T-helper 1 cell treated with Interleukin-12 subunit alpha and Interleukin-12 subunit beta and Interleukin-4 antibody, amounts not matched to agents 30 ng/mL and 1 ng/mL, for 36 hours (primary cell): ENCODE results near the gene SMYD3. TPM values are rescaled to one million over a fixed set of nuclear protein-coding genes. Genes with fewer than 3 reads are reported as not detected.
"Not testable (repeated sequence)": the region's sequence is repeated elsewhere in the genome, so short reads cannot be mapped to it uniquely, and the experiment has no call there.

Experiments used
- intact Hi-C: fragments of 100-400 bp; cut with micrococcal nuclease; formaldehyde crosslinking; loops from one replicate; pipeline ENCODE4 v1.15.1; 2024
- total RNA-seq: library from RNA; stranded (reverse); gene quantifications from 2 replicates; pipeline ENCODE4 v1.2.3, GENCODE V29; 2022

The SMYD3 gene
- total RNA-seq, 1 donor from 2014 or later = 24.1 TPM

DNA sequence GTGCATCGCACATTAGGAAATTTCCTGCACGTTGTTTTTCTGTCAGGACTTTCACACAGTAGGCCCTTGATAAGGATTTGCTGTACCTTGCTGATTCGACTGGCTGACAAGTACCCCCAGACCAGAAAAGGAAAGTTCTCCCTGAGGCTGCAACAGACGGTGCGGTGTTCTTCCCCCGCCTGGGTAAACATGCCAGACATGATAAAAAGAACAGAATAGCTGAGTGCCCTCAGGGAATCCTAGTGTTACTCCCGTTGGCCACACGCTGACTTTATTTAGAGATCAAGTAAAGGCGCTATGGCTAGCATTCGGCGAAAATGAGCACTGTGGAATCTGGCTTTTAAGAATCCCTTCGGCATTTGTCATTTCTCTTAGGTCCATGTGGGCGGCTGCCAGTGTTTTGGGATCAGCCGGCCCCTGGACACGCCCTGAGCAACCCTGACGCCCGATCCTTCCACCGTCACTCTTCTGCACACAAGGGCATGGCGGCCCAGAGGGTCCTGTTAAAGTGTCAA, 744.6 kb downstream of the SMYD3 start:
- intact Hi-C loops = no loop called here

DNA sequence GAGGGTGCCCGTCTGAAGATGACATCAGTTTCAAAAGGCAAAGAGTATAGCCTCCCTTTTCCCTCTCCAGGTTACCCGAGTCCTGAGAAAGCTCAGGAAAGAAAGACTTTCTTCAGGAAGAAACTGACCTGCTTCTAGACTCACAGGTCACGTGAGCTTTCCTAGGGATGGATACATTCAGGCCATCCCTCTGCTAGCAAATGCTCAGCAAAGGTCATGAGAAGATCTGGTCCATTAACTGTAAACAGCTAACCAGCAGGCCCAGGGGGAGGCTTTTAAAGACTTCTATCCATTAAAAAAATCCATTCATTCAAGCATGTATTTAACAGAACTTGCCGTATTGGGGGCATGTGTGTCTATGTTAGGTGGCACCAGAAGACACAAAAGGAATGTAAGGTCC, 746.8 kb downstream of the SMYD3 start:
- intact Hi-C loops = no loop called here

DNA sequence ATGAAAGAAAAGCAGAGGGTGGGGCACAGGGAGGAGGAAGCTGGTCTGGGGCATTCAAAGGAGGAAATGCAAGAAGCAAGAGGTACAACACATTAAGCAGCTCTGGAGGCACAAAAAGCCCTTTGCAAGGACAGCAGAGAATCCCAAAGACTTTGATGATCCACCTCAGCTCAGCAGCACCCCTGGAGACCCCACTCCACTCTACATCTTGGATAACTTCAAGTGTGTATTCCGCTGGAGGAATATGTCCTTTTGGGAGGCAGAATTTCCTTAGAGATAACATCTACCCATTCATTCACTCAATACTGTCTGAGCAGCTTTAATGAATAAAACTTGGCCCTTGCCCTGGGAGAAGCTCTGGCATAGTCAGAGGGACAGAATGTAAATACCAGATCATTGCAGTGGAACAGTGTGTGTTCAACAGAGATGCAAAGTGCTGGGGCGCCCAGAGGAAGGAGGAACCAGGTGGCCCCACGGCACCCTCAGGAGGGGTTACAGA, 752.6 kb downstream of the SMYD3 start:
- intact Hi-C loops = no loop called here

DNA sequence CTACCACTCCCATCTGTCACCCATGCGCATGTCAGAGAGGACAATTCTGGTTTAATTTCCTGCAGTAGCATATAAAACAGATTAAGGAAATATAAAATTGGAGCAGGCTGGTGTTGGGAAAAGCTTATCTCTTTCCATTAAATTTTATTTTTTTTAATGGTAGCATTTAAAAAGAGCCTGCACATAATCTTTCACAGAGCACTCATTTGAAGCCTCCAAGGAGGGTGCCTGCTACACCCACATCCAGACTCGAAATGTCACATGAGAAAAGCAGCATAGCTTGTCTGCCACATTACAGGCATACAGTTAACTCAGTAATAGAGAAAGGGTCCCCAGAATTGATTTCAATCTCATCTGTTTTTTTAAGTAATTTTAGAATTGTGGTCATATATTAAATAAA, 753.3 kb downstream of the SMYD3 start:
- intact Hi-C loops = no loop called here

DNA sequence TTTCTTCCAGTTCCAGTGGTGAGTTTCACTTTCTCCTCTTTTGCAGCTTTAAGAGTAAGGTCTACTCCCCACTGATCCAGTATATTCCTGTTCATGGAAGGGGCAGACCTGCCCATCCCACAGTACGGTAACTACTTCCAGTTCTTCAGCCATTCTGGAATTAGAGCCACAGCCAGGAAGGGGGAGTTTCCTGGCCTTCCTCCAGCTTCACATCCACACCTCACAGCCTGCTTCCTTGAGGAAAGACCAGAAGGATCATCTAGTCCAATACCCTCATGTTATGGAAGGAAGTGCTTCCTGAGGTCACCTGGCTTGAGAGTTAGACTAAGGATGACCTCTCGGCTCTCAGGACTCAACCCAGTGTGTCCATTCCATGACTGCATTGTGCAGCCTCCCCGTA, 754.5 kb downstream of the SMYD3 start:
- intact Hi-C loops = no loop called here

DNA sequence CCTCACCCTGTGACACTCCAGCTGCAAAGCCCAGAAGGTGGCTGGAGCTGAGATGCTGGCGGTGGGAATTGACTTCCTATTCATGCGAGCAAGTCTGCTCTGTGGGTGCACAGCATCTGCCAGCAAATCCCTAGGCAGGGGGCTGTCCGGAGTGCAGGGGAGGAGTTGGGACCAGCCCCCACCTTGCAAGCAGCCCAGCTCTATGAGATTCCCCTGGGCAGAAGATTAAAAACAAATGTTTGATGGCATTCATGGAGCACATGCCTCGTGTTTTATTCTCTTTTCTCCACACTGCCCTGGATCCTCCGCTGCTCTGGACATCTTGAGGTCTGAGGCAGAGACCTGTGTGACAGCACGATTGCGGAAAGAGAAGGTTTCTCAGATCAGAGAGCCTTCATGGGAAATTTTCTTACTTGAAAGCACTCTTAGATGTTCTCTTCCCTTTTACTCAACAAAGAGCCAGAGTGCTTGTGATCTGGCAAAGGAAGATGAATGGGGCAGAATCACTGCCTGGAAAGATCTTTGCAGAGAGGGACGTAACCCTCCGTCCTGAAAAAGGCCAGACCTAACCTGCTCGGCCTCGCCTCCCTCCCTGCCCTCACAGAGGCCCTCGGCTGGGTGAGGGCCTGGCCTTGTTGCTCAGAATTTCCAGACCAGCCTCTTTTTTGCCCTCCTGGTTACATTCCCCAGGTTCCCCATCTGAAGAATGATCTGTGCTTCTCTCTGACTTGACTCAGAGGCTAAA, 755.2 kb downstream of the SMYD3 start:
- intact Hi-C loops = no loop called here

DNA sequence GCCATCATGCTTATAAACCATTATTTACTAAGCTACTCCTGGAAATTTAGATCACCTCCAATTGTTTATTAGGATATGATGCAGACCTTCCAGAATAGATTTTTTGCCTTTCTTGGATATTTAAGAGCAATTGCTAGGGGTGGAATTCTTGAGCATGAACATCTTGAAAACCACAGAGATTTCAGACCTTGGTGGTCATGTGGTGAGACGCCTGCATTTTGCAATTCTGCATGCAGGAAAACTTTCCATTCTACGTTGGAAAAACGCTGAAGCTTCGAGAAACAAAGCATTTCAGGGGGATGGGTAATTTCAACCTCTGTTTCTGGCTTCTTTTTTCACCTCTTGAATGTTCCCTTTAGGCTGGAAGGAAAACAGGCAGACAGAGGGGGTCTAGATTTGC, 756.0 kb downstream of the SMYD3 start:
- intact Hi-C loops = no loop called here

DNA sequence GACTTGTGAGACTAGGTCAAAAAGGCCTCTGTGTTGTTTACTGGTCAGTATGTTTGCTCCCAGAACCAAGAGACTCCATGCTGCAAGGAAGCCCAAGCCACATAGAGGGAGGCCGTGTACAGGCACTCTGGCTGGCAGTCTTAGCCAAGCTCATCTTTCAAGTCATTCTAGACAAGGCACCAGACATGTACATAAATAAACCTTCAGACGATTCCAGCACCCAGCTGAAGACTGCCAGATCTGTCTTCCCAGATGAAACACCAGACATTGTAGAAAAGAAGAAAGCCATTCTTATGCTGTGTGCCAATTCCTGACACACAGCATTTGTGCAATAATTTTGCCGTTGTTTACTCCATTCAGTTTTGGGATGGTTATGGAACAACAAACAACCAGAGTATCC, 756.8 kb downstream of the SMYD3 start:
- intact Hi-C loops = no loop called here

DNA sequence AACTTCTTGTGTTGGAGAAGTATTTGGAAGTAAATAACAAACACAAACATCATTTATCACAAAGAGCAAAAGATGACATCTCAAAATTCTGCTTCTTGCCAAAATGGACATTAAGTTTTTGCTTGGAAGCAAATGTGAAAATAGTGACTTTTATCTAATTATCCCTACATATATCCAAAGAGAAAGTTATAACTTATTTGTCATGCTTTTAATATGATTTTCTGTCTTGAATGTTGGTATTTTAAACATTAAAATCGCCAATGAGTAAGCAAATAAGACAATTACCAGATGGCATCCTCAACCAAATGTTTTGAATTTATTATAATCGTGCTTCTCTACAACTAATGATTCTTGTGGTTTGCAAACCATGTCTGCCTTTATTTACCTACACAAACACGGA, 758.0 kb downstream of the SMYD3 start:
- intact Hi-C loops = no loop called here

DNA sequence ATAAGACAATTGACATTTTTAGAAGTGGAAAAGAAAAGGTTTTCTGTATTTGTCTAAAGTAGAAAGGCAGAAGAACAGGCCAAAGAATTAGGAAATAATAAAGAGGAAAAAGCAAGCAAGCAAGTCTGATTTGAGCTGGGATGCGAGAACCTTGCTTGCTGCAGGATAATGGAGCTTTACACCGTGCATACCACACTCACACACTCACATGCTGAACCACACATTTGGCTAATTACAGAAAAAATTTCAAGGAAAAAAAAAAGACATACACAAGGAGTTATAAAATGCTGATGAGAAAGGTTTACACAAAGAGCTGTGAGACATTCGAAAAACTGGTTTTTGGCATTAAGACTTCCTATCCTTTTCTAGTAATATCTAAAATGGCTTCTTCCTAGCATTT, 758.4 kb downstream of the SMYD3 start:
- intact Hi-C loops = no loop called here

DNA sequence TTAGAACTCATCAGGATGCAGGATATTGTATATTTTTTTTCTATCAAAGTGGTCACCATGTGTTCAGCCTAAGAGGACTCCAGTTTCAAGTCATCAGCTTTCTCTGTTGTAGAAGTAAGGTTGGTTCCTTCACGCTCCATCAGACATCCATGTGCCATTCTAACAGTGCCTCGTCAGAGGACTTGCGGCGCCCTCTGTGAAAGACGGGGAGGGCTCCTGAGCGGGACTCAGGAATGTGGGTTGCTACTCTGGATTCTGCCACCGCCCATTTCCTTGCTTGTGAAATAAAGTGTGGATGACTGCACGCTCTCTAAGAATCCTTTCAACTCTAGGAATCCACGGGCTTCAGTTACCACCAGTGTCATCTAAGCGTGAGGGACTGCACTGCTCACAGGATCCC, 758.8 kb downstream of the SMYD3 start:
- intact Hi-C loops = no loop called here

DNA sequence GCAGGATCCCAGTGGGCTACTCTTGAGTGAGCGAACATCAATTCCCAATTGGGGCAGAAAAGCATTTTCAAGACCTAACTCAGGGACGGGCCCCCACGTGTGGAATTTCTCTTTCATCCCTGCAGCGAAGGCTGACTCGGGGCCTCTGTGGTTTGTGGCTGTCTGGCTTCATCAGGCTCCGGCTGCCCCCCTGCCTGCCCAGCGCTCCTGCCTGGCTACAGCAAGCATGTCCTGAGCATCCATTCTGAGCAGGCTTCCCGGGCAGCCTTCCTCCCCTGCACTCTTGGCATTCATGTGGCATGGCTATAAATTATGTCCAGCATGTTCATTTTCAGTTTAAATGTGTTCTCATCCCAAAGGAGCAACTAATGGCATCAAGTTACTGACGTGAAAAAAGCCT, 764.2 kb downstream of the SMYD3 start:
- intact Hi-C loops = no loop called here

DNA sequence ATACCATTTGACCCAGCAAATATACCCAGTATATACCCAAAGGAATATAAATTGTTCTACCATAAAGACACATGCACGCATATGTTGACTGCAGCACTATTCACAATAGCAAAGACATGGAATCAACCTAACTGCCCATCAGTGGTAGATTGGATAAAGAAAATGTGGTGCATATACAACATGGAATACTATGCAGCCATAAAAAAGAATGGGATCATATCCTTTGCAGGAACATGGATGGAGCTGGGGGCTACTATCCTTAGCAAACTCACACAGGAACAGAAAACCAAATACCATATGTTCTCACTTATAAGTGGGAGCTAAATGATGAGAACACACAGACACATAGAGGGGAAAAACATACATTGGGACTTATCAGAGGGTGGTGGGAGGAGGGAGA, 766.7 kb downstream of the SMYD3 start:
- intact Hi-C loops = not testable (repeated sequence)

DNA sequence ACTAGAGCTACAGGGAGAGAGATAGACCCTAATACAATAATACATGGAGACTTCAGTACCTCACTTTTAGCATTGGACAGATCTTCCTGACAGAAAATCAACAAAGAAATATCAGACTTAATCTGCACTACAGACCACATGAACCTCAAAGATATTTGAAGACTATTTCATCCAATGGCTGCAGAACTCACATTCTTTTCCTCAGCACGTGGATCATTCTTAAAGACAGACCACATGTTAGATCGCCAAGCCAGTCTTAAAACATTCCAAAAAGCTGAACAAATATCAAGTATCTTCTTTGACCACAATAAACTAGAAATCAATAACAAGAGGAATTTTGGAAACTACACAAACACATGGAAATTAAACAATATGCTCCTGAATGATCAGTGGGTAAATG, 776.3 kb downstream of the SMYD3 start:
- intact Hi-C loops = no loop called here

DNA sequence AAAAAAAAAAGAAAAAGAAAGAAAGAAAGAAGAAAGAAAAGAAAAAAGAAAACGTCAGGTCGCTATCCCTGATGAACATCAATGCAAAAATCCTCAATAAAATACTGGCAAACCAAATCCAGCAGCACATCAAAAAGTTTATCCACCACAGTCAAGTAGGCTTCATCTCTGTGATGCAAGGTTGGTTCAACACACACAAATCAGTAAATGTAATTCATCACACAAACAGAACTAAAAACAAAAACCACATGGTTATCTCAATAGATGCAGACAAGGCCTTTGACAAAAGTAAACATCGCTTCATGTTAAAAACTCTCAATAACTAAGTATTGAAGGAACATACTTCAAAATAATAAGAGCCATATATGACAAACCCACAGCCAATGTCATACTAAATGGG, 779.0 kb downstream of the SMYD3 start:
- intact Hi-C loops = not testable (repeated sequence)

DNA sequence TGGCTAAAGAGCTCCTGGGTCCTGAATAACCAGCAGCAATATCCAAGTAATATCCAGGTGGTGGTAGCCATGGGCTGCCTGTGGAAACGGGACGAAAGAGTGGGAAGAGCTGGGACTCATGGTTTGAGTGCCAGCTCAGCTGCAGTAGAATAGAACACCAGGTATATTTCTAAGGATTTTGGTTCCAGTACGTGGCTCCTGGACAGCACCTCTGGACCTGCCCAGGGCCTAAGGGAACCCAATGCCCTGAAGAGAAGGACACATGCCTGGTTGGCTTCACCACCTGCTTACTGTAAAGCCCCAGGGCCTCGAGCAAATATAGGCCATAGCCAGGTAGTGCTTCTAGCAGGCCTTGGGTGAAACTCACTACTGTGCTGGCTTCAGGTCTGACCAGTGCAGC, 785.6 kb downstream of the SMYD3 start:
- intact Hi-C loops = no loop called here

DNA sequence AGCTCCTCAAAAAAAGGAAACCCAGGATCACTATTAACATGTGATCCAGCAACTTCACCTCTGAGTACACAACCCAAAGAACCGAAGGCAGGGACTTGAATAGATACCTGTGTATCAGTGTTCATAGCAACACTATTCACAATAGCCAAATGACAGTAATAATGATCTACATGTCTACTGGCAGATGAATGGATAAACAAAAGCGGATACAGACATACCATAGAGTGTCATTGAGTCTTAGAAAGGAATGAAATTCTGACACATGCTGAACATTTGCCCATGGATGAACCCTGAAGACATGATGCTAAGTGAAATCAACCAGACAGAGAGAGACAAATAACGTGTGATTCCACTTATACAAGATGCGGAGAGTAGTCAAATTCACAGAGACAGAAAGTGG, 788.1 kb downstream of the SMYD3 start:
- intact Hi-C loops = no loop called here

DNA sequence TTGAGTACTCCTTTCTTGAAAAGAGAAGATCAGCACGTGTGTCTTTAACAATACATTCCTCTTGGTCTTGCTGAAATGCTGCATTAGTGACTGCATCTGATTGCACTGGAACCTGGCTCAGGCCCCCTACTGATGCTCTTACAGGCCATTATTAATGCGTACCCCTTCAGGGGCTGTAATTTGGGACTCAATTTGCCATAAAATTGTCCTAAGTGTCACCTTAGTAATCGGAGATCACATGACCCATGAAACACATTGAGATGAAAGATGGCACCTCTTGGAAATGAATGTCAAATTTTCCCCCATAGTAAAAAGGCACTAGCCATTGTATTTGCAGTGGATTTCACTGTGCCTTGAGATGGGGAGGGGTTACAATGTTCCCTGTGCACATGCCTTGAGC, 789.0 kb downstream of the SMYD3 start:
- intact Hi-C loops = no loop called here

DNA sequence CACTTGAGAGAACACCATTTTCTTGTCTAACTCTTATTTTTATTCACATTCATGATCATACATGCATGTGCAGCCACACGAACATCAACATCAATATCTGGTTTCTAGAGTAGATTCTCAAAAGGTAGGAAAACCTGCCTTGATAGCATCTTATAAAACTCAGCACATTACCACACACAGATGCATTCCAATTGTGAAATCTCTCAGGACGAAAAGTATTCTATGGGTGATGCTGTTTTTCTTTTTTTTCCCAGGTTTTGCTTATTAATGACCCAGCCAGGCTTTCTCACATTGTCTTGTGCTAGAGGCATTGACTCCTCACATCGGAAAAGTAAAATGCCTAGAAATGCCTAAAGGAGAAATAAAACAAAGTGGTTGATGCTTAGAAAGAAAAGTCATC, 789.5 kb downstream of the SMYD3 start:
- intact Hi-C loops = no loop called here

DNA sequence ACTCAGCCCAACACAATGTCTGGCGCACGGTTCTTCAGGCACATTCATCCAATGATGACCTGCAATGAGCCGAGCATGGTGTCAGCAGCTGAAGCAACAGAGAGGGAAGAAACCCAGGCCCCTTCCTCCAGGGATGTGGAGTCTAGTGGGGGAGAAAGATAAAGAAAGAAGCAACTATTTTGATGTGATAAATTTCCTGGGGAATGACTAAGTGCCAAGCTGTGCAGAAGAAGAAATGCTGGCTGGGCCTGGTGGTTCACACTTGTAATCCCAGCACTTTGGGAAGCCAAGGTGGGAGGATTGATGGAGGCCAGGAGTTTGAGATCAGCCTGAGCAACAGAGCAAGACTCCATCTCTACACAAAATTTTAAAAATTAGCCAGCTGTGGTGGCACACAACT, 790.5 kb downstream of the SMYD3 start:
- intact Hi-C loops = no loop called here

DNA sequence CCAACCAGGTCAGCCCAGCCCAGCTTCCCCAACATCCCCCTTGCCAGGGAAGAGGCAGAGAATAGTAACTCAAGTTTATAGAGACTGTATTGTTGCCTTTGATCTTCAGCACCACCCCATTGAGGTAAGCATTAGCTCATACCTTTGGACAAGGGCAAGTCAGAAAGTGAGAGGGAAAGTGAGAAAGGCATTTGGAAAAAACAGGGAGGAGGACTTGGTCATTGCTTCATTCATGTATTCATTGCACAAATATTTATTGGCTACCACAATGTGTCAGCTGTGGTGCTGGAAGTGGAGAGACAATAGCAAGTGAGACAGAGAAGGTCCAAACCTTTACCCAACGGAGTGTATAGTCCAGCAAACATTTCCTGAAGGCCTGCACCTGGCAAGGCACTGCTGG, 791.1 kb downstream of the SMYD3 start:
- intact Hi-C loops = no loop called here

DNA sequence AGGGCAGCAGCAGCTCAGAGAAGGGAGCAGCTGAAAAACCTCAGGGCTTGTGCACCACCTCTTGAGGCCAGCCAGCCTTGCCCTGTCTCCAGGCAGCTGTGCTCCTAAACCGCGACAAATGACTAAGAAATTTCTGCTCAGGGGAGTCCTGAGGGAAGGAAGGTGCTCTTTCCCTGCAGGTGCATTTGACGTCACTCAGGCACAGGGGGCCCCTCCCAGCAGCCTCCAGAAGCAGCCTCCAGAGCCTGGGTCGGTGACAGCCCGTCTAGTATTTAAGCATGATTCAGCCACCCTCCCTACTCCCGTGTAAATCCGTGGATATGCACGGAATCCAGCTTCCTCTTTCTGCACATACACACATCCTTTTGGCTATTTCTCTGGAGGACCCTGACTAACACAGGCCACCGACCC, 791.8 kb downstream of the SMYD3 start:
- intact Hi-C loops = no loop called here

DNA sequence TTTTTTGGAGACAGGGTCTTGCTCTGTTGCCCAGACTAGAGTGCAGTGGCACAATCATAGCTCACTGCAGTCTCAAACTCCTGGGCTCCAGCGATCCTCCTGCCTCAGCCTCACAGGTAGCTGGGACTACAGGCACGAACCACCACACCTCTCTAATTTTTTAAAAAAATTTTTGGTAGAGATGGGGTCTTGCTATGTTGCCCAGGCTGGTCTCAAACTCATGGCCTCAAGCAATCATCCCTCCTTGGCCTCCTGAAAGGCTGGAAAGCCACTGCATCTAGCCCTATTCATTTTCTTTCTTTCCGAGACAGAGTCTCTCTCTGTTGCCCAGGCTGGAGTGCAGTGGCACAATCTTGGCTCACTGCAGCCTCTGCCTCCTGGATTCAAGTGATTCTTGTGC, 793.1 kb downstream of the SMYD3 start:
- intact Hi-C loops = not testable (repeated sequence)
